Chondrocyte (in vitro differentiated cells): ENCODE results near the gene LARP1B. TPM values are rescaled to one million over a fixed set of nuclear protein-coding genes. Genes with fewer than 3 reads are reported as not detected.

ENCODE experiments used
- DNase-seq: peaks from one replicate; pipeline ENCODE4 v3.0.0; 2021; ENCODE audit warnings: mixed read lengths, low spot score
- H3K27ac Mint-ChIP-seq: one replicate; pipeline ENCODE4 v1.8.0; 2021; ENCODE audit warnings: mild to moderate bottlenecking, moderate library complexity, mixed read lengths; ENCODE audit not compliant: unreplicated experiment
- H3K27me3 Mint-ChIP-seq: 2 replicates; pipeline ENCODE4 v1.8.0; 2021; ENCODE audit warnings: low read depth, mixed read lengths
- H3K36me3 Mint-ChIP-seq: 2 replicates; pipeline ENCODE4 v1.8.0; 2021; ENCODE audit warnings: low read depth, mixed read lengths
- H3K4me1 Mint-ChIP-seq: 2 replicates; pipeline ENCODE4 v1.8.0; 2021; ENCODE audit warnings: low read depth, mild to moderate bottlenecking, mixed read lengths
- H3K4me3 Mint-ChIP-seq: one replicate; pipeline ENCODE4 v1.8.0; 2021; ENCODE audit warnings: mild to moderate bottlenecking, moderate library complexity, mixed read lengths; ENCODE audit not compliant: unreplicated experiment
- H3K9me3 Mint-ChIP-seq: 2 replicates; pipeline ENCODE4 v1.8.0; 2021; ENCODE audit warnings: low read depth, mixed read lengths
- total RNA-seq: library from RNA; stranded (reverse); gene quantifications from 3 replicates; pipeline ENCODE4 v1.2.1, GENCODE V29; 2021
- TF ChIP-seq, protein P1 (sequence below): fragments of 200-600 bp; sonication (generic); IDR thresholded peaks from 2 replicates; pipeline ENCODE4 v1.5.0; 2021; ENCODE audit warnings: antibody characterized with exemption, mild to moderate bottlenecking, moderate library complexity

The LARP1B gene
- total RNA-seq, 1 donor from 2014 or later = 21.9 TPM

DNA sequence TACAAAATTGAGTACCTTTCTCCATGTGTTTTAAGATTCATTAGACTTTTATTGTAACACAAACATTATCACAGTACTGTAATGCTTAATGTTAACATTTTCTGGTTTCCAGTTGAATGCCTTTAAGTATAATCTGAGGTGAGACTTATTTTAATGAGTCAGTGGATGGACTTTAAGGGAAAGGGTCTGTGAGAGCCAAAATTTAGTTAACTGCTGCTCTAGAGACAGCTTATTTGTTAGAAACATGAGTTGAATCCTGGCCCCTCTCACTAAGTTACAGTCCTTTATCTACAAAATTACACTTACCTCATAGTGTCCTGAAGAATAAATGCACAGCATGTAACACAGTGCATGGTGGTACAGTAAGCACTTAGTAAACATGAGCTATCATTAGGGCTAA lies 160.5 kb downstream of the LARP1B start:
- Mint-ChIP-seq H3K27ac (peak overlapping the region; percentile 22), H3K27me3 (no peaks in the 10 kb centered on the region), H3K4me3 (no peak overlapping the region), H3K4me1 (peaks cover 48% of the 10 kb centered on the region), H3K9me3 (no peaks in the 10 kb centered on the region), H3K36me3 (peaks cover 3% of the 10 kb centered on the region)
- TF ChIP-seq, protein P1, sequence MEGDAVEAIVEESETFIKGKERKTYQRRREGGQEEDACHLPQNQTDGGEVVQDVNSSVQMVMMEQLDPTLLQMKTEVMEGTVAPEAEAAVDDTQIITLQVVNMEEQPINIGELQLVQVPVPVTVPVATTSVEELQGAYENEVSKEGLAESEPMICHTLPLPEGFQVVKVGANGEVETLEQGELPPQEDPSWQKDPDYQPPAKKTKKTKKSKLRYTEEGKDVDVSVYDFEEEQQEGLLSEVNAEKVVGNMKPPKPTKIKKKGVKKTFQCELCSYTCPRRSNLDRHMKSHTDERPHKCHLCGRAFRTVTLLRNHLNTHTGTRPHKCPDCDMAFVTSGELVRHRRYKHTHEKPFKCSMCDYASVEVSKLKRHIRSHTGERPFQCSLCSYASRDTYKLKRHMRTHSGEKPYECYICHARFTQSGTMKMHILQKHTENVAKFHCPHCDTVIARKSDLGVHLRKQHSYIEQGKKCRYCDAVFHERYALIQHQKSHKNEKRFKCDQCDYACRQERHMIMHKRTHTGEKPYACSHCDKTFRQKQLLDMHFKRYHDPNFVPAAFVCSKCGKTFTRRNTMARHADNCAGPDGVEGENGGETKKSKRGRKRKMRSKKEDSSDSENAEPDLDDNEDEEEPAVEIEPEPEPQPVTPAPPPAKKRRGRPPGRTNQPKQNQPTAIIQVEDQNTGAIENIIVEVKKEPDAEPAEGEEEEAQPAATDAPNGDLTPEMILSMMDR = no peak
- no peak for DNase-seq

DNA sequence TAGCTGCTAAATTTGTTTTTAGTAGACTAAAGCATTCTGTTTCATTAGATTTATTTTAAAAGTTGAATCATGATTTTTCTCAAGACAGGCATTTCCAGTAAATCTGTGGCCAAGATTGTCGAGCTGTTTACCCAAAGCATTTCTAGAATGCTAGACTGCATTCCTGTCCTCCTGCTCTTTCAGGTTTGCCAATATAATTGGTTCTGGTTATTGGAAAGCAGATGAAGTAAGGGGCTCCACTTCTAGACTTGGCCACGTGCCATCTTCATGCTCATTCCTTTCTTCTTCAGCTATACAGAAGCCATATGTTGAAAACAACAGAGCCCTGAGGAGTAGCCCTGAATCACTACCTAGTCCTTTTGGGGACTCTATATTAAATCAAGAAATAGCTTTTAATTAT lies 164.0 kb downstream of the LARP1B start:
- TF ChIP-seq, protein P1 = no peak
- no peaks in the 10 kb centered on the region for H3K9me3 Mint-ChIP-seq
- peak overlapping the region; percentile 81 for H3K27ac Mint-ChIP-seq
- H3K4me1 Mint-ChIP-seq = peaks cover 77% of the 10 kb centered on the region
- H3K27me3 Mint-ChIP-seq = no peaks in the 10 kb centered on the region
- no peak for DNase-seq
- peaks cover 5% of the 10 kb centered on the region for H3K36me3 Mint-ChIP-seq
- no peak overlapping the region for H3K4me3 Mint-ChIP-seq

DNA sequence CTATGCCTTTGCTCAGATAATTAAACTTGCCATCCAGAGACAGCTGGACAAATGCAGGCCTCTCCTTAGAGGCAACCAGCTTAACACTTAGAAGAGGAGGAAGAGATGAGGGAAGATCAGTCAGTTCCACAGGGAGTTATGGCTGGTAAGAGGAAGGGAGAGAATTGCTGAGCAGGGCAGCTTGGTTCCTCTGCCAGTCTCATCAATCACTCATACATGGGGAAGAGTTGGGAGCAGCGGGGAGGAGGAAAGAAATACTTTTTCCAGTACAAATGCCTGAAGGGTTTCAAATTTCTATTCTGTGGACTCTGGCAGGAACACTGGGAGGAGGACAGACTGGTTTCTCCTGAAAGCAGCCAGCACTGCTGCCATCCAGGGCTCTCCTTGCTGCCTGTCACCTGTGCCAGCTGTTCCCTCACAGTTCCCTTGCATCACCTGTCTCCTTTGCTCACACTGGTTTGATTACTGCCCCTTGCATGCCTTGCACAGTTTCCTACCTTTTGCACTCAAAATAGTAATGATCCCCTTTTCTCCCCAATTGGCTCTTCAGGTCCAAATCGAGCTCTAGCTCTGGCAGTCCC lies 167.0 kb downstream of the LARP1B start:
- Mint-ChIP-seq H3K27ac (peak overlapping the region; percentile 81), H3K27me3 (no peaks in the 10 kb centered on the region), H3K9me3 (peaks cover 2% of the 10 kb centered on the region), H3K4me3 (peak overlapping the region; percentile 14), H3K4me1 (peaks cover 53% of the 10 kb centered on the region), H3K36me3 (peaks cover 1% of the 10 kb centered on the region)
- DNase-seq = no peak
- TF ChIP-seq, protein P1 = no peak

DNA sequence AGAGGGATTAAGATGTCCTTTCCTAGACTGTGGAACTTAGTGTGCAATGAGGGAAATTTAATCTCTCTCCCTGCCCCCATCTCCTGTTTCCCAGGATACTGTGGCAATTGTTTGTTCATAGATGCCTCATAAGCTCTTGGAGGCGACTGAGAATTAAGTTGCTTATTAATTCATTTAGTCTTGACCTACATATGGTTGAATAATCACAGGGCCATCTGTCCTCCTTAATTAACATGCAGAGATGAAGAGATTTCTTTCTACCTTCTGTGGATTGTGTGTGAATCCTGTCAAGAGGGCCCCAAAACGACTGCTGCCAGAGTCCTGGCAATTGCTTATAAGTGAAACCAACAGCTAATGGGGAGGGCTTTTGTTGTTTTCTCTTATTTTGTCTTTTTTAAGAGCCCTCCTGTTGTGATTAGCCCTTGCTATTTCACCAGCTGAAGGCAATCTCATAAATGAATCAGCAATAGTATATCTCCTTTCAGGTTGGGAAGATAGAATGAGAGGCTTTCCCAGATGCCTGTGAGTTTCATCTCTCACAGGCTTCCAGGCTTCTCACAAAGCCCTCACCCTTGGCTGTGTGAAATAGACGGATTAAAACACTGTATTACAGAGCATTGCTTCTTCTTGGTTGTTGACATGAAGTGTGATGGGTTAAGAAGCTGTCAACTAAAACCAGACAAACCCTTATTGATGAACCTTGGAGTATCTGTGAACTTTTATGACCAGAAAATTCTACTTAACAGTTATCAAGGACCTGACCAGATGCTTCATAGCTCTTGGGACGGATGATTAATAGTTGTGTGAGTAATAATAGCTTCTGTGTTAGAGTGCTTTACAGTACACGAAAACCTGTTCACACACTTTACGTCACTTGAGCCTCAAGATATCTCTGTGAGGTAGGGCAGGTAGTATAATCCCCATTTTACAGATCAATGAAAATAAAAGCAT lies 168.0 kb downstream of the LARP1B start:
- H3K9me3 Mint-ChIP-seq = peaks cover 2% of the 10 kb centered on the region
- peaks cover 1% of the 10 kb centered on the region for H3K36me3 Mint-ChIP-seq
- H3K27ac Mint-ChIP-seq = peak overlapping the region; percentile 81
- no peak overlapping the region for H3K4me3 Mint-ChIP-seq
- DNase-seq = no peak
- no peaks in the 10 kb centered on the region for H3K27me3 Mint-ChIP-seq
- TF ChIP-seq, protein P1 = no peak
- peaks cover 51% of the 10 kb centered on the region for H3K4me1 Mint-ChIP-seq

DNA sequence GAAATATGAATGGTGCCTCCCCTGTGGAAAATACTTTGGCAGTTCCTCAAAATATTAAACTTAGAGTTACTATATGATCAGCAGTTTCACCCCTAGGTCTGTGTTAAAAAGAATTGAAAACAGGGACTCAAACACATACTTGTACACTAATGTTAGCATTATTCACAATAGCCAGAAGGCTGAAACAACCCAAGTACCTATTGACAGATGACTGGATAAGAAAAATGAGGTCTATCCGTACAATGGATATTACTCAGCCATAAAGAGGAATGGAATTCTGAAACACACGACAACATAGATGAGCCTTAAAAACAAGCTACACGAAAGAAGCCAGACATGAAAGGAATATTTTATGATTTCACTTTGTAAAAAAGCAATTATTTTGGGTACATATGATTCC lies 171.6 kb downstream of the LARP1B start:
- Mint-ChIP-seq H3K27ac (no peak overlapping the region), H3K4me1 (peaks cover 23% of the 10 kb centered on the region), H3K9me3 (peaks cover 2% of the 10 kb centered on the region)

More for the DNA sequence above, 171.6 kb downstream of the LARP1B start:
- TF ChIP-seq, protein P1 = no peak
- Mint-ChIP-seq H3K4me3 (no peak overlapping the region), H3K27me3 (no peaks in the 10 kb centered on the region), H3K36me3 (peaks cover 1% of the 10 kb centered on the region)
- DNase-seq = no peak
